ENCODE results near the gene BMP7.

DNA sequence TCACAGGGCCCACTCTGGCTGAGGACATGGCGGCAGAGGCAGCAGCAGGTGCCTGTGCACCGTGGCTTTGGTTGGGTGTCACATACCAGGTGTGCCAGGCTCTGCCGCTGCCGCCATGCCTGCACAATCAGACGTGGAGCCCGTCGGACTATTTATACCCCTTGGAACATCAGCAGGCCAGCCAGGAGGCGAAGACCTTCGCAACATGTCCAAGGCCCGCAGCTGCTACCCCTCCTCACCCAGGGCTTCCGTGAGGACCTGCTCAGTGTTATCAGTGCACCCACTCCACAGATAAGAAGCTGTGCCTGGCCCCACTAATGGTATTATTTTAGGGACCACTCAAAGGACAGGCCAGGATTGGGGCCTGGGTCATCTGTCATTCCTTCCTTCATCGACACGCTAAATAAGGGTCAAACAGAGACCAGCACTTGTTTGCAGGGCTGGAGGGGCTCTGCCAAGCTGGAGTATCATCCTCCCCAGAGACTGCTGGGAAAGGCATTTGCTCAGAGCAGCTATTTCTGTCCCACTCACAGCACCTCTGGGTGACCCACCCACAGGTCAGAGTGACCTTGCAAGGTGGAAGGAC is 109.2 kb downstream of the BMP7 start:
- TF ChIP-seq, protein P1, sequence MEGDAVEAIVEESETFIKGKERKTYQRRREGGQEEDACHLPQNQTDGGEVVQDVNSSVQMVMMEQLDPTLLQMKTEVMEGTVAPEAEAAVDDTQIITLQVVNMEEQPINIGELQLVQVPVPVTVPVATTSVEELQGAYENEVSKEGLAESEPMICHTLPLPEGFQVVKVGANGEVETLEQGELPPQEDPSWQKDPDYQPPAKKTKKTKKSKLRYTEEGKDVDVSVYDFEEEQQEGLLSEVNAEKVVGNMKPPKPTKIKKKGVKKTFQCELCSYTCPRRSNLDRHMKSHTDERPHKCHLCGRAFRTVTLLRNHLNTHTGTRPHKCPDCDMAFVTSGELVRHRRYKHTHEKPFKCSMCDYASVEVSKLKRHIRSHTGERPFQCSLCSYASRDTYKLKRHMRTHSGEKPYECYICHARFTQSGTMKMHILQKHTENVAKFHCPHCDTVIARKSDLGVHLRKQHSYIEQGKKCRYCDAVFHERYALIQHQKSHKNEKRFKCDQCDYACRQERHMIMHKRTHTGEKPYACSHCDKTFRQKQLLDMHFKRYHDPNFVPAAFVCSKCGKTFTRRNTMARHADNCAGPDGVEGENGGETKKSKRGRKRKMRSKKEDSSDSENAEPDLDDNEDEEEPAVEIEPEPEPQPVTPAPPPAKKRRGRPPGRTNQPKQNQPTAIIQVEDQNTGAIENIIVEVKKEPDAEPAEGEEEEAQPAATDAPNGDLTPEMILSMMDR (IDR thresholded peaks at IDR 0.05 in 8 of 11, conservative IDR thresholded peaks at IDR 0.05 in 3 of 11): no peak
- TF ChIP-seq POLR2A (IDR thresholded peaks at IDR 0.05) (no peak), POLR2AphosphoS5 (IDR thresholded peaks at IDR 0.05) (no peak)

Data from spleen (tissue), 7 donors.